WI38 (cell line): ENCODE measurements around the gene DBNDD1.

Source experiments
- H3K4me3 ChIP-seq: 2 replicates; pipeline ENCODE4 v1.5.1; 2011; ENCODE audit warnings: low read depth, mild to moderate bottlenecking, control low read depth, low read length
- TF ChIP-seq, protein P1 (sequence below): IDR thresholded peaks from 2 replicates; pipeline ENCODE4 v1.5.1; 2012; ENCODE audit warnings: low read depth, mild to moderate bottlenecking, control low read depth, low read length

DBNDD1 gene

DNA sequence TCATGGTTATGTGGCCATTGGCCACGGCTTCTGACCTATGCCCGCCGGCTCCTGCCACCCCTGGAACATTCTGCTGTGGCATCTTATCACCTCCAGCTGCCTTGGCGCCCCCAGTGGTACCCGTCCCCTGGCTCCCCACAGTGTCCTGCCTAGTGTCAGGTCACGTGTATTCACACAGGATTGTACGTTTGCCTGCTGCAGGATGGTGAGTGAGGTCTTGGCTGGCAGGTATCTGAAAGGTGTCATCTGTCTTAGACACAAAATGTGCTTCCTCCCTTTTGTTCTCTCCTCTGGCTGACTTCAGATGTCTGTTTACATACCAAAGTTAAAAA, 24.9 kb downstream of the DBNDD1 start:
- TF ChIP-seq, protein P1, sequence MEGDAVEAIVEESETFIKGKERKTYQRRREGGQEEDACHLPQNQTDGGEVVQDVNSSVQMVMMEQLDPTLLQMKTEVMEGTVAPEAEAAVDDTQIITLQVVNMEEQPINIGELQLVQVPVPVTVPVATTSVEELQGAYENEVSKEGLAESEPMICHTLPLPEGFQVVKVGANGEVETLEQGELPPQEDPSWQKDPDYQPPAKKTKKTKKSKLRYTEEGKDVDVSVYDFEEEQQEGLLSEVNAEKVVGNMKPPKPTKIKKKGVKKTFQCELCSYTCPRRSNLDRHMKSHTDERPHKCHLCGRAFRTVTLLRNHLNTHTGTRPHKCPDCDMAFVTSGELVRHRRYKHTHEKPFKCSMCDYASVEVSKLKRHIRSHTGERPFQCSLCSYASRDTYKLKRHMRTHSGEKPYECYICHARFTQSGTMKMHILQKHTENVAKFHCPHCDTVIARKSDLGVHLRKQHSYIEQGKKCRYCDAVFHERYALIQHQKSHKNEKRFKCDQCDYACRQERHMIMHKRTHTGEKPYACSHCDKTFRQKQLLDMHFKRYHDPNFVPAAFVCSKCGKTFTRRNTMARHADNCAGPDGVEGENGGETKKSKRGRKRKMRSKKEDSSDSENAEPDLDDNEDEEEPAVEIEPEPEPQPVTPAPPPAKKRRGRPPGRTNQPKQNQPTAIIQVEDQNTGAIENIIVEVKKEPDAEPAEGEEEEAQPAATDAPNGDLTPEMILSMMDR = no peak
- no peak overlapping the region for H3K4me3 ChIP-seq

DNA sequence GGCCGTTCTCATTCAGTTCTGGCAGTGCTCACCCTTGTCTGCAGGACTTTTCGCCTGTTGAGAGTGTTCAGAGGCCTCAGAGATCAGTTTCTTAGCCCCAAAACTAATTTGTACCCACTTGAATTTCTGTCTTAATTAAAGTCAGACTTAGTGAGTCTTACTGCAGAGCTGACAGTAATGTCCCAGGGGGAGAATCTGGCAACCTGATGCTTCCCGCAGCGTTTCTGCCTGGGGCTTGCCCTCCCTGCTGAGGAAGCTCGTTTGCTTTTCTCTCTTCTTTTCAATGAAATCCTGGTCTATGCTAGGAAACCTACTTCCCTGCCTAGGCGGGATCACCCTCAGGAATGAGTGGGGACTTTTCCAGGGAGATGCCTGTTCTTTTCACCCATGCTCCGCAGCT, 25.3 kb downstream of the DBNDD1 start:
- TF ChIP-seq, protein P1 = no peak
- no peak overlapping the region for H3K4me3 ChIP-seq

DNA sequence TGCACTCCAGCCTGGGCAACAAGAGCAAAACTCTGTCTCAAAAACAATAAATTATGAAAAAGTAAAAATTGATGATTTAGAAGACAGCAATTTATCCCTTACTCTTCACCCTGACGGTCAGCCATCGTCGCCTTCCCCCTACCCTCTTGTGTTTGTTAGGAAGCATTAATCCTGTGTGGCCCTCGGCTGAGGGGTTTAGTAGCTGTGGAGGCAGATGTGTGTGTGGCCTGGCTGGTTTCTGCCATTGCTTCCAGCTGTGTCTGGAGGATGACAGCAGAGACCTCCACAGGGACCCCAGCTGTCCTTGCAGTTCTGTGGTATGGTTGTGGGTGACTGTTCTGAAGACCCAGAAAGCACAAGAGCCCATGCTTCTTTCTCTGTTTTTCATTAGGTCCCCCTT, 25.9 kb downstream of the DBNDD1 start:
- no peak overlapping the region for H3K4me3 ChIP-seq
- TF ChIP-seq, protein P1 = no peak

DNA sequence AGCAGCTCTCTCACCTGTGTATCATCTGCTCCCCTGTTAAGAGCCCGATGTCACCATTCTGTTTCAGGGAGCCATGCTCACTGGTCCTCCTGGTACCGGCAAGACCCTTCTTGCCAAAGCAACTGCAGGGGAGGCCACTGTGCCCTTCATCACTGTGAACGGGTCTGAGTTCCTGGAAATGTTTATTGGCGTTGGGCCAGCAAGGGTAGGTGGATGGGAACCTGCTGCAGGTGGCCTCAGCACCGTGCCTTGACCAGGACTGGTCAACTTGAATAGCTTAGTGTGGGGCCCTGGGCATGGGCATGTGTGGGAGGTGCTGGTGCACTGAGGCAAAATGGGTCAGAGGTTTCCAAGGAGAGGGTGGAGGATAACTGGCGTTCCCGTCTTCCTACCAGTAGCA, 28.5 kb downstream of the DBNDD1 start:
- no peak overlapping the region for H3K4me3 ChIP-seq
- TF ChIP-seq, protein P1 = no peak

DNA sequence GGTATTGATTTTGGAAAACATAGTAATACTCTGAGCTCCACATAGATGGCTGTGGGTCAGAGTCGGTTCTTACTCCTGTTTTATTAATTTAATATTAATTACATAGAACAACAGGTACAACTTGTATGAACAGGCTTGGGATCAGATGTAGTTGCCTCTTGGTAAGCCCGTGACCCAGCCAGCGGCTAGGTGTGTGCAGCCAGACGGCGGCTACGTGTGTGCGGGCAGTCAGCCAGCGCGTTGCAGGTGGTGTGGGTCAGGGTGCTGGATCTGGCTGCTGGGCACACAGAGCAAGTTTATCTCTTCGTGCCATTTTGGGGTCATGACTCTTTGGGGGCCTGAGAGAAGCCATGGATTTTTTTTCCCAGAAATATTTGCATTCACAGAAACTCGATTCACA, 30.3 kb downstream of the DBNDD1 start:
- TF ChIP-seq, protein P1 = no peak
- H3K4me3 ChIP-seq = no peak overlapping the region

DNA sequence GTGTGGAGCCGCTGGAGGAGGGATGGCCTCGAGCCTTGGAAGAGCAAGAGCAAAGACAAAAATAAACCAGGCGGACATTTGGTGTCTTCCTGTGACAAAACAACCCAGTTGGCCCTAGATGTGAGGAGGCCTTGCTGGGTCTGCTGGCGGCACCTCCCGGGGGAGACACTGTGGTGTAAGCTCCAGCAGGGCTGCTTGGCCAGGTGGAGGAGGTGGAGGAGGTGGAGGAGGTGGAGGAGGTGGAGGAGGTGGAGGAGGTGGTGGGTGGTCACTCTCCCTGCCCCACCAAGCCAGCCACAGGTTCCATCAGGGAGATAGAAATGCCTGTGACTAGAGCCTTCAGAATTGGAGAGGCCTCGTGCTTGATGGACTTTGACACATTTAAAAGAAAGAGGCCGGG, 32.1 kb downstream of the DBNDD1 start:
- TF ChIP-seq, protein P1 = no peak
- no peak overlapping the region for H3K4me3 ChIP-seq

DNA sequence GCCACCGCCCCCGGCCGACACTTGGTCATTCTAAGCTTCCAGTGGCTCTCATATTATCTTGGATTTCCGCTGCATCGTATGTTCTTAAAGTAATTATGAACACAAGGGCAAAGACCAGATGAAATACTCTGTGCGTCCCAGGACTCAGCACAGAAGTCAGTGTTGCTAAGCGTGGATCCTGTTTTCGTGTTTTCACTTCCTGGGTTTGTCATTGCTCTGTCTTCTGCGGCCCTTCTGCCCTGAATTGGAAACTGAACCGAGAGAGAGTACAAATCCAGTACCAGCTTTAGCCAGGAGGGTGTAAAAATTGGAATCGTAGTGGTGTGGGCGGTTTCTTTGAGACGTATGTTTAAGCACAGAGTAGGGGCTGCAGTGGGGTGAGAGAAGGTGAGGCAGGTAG, 32.7 kb downstream of the DBNDD1 start:
- TF ChIP-seq, protein P1 = no peak
- H3K4me3 ChIP-seq = no peak overlapping the region
